ENCODE data around the gene DHDDS.
A peak's percentile ranks its signal among the peaks of the same experiment; 100 is the strongest.
"Not testable (repeated sequence)": the region's sequence is repeated elsewhere in the genome, so short reads cannot be mapped to it uniquely, and the experiment has no call there.

DHDDS gene

DNA sequence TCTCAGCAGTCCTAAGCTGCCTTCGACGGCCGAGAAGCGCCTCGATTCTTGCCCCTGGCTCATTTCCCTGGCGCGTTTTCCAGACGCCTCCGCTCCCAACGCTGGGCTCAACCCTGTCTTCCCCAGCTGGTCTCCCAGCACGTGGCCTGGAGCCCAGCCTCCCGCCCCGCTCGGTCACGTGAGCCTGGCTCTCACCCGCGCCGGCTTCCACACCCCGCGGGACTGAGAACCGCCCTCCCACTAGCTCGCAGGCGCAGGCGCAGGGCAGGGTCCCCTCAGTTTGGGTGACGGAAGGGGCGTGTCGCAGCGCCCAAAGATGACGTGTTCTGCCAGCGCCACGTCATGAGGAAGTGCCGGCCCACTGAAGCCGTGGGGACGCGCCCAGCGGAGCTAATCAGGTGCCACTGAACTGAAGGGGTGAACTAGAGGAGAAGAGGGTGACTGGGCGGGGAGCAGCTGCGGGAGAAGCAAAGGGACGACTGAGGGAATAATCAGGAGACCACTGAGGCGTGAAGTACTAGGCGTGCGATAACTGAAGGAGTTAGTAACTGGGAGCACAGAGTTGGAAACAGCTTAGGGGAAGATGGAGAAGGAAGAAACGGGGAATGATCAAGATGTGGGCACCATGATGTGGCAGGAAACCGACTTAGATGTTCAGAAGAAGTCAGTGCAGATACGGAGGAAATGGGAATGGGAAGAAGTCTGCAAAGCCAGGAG is at the start of gene DHDDS:
DHDDS (plus strand) TSS at position 343 of the 717 bp plus-strand sequence. CDS start 625 bp downstream, outside the sequence.
- DNase-seq (peak; percentile 99), ATAC-seq (peak; percentile 99)

GRCh38 chr1:26384076-26384475 is 48.0 kb upstream of the DHDDS start:
- no peak for ATAC-seq
- DNase-seq, result no peak

DNA sequence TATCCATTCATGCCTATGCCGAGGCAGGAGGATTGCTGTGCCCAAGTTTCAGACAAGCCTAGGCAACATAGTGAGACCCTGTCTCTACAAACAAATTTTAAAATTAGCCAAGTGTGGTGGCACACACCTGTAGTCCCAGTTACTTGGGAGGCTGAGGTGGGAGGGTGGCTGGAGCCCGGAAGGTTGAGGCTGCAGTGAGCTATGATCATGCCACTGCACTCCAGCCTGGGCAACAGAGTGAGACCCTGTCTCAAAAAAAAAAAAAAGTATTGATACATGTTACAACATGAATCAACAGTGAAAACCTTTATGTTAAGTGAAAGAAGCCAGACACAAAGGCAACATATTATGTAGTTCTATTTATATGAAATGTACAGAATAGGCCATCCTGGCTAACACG is 47.1 kb upstream of the DHDDS start:
- not testable (repeated sequence) for DNase-seq, ATAC-seq

GRCh38 chr1:26387447-26387846 is 44.7 kb upstream of the DHDDS start:
- ATAC-seq (peak; percentile 44), DNase-seq (no peak)

GRCh38 chr1:26388791-26389445 is 43.2 kb upstream of the DHDDS start:
- ATAC-seq (peak; percentile 25), DNase-seq (no peak)

GRCh38 chr1:26389604-26390247 is 42.4 kb upstream of the DHDDS start:
- no peak for DNase-seq
- ATAC-seq, result no peak

GRCh38 chr1:26391450-26391849 is 40.7 kb upstream of the DHDDS start:
- peak; percentile 65 for ATAC-seq

GRCh38 chr1:26395754-26396153 is 36.4 kb upstream of the DHDDS start:
- no peak for DNase-seq
- no peak for ATAC-seq

More at GRCh38 chr1:26391450-26391849, 40.7 kb upstream of the DHDDS start:
- DNase-seq, result peak; percentile 44

DNA sequence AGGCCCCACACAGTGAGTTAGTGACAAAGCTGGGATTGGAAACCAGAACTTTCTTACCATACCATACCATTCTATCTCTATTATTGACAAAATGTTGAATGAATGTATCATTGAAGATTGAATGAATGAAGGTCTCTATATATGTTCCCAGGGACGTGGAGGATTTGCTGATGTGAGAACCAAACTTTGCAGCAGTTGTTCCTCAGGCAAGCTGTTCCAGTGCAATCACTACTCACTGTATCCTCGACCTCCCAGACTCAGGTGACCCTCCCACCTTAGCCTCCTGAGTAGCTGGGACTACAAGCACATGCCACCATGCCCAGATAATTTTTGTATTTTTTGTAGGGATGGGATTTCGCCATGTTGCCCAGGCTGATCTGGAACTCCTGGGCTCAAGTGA is 33.1 kb upstream of the DHDDS start:
- no peak for ATAC-seq
- DNase-seq, result no peak

- DNase-seq (no peak), ATAC-seq (no peak)
Measured at GRCh38 chr1:26401891-26402290, 30.2 kb upstream of the DHDDS start.

DNA sequence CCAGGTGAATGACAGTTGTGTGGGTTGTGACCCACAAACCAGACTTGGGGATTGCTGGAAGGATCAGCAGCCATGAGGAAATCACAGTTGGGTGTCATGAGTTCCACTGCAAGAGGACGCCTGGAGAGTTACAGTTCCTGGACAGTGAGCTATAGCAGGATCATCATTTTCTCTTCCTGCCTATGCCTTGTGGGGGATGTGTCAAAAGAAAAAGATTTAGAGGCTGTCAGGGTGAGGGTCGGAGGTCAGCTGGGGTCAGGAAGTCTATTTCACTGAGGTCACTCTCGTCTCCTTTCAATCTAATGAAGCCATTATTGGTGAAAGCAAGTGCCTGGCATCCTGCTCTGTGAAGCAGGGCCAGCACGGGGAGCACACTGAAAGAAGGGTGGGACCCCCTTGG is 28.5 kb upstream of the DHDDS start:
- ATAC-seq (no peak), DNase-seq (no peak)

GRCh38 chr1:26404641-26405040 is 27.5 kb upstream of the DHDDS start:
- DNase-seq (no peak), ATAC-seq (no peak)

- DNase-seq, result no peak
Measured at GRCh38 chr1:26405281-26405915, 26.7 kb upstream of the DHDDS start.

GRCh38 chr1:26408604-26409003 is 23.5 kb upstream of the DHDDS start:
- DNase-seq (peak; percentile 79), ATAC-seq (peak; percentile 78)

More at GRCh38 chr1:26405281-26405915, 26.7 kb upstream of the DHDDS start:
- no peak for ATAC-seq

- DNase-seq (no peak), ATAC-seq (no peak)
Measured at GRCh38 chr1:26409191-26409807, 22.8 kb upstream of the DHDDS start.

DNA sequence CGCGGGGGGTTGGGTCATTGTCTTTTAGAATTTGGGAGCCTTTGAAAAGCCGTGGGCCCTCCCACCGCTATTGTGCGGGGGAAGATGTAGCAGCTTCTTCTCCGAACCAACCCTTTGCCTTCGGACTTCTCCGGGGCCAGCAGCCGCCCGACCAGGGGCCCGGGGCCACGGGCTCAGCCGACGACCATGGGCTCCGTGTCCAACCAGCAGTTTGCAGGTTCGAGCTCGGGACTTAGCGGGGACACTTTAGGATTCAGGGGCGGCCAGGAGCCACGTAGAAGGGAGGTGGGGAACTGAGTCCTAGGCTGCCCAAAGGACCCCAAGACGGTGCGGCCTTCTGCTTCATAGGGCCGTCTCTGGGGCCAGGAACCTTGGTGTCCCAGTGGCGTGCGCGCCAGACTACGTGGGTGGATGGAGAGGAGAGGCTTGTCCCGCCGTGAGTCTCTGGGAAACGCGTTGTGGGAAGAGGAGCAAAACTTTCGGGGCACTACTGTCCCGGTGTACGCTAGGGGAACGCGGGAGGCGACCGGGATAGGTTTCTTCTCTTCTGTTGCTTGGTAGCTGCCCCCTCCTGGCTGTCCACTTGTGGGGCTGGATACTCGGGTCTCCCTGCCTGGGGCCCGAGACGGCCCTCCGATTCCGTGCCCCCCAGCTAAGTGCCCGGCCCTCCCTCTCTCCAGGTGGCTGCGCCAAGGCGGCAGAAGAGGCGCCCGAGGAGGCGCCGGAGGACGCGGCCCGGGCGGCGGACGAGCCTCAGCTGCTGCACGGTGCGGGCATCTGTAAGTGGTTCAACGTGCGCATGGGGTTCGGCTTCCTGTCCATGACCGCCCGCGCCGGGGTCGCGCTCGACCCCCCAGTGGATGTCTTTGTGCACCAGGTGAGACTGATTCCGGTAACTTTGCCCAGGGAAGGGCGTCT is 21.2 kb upstream of the DHDDS start, which contains the start of gene LIN28A:
LIN28A (plus strand) TSS at position 112 of the 918 bp plus-strand sequence; CDS start at position 187, 75 bp downstream.
- ATAC-seq, result peak; percentile 22
- DNase-seq, result no peak

GRCh38 chr1:26411624-26412074 is 20.5 kb upstream of the DHDDS start:
- no peak for ATAC-seq
- DNase-seq, result no peak

- no peak for ATAC-seq
- no peak for DNase-seq
Measured at GRCh38 chr1:26412180-26412840, 19.8 kb upstream of the DHDDS start.

DNA sequence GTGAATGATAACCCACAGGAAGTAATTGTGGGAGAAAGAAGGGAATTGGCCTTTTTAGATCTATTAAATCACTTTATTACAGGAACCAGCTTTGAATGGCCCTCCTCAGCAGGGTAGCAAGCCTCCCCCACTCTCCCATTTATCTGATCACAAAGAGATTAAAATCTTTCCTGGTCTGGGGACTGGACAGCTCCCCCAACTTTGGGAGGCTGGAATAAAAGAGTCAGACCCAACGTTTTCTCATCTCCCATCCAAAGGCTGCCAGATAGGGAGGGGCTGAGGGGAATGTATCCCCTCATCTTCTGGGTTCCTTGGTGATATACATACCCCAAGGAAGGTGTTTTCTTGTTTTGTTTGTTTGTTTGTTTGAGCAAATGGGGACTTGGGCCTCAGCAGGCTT is 19.1 kb upstream of the DHDDS start:
- DNase-seq (no peak), ATAC-seq (no peak)

DNA sequence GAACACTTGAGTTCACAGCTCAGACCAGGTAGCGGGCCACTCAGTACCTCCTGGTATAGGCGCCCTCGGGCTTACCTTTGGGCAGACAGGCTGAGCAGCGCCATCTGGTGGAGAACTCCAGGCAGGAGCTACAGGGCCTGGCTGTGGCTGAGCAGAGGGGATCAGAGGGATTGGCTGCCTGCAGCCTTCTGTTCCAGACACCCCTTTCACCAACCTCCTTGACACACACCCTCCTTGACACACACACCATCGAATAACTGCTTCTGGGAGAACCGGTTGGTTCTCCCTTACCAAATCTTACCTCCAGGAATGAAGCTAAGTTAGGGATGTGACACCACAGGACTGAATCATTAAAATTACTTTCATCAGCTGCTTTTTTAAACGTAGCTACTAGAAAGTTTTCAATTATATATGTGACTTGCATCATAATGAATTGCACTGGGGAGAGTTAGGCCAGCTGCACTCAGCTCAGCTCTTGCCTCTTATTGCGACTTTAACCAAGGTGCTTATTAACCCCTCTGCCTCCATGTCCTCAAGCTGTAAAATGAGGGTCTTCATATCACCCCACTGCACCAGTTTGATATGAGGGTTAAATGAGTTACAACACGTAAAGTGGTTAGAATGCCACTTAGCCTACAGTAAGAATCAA is 14.9 kb upstream of the DHDDS start:
- ATAC-seq, result peak; percentile 99
- DNase-seq, result peak; percentile 90
